Medulla oblongata (tissue), 1 donor: ENCODE data around the gene CCDC7.
"Not testable (repeated sequence)": the region's sequence is repeated elsewhere in the genome, so short reads cannot be mapped to it uniquely, and the experiment has no call there.

Experiments used
- DNase-seq: peaks from one replicate; pipeline ENCODE4 v3.0.0-alpha.2; 2015; ENCODE audit errors: extremely low spot score

CCDC7 gene

GRCh38 chr10:32562695-32563094, 116.8 kb downstream of the CCDC7 start:
- DNase-seq = not testable (repeated sequence)

- DNase-seq = no peak
Measured at GRCh38 chr10:32577448-32577847, 131.5 kb downstream of the CCDC7 start.

- DNase-seq = no peak
Measured at GRCh38 chr10:32582946-32583345, 137.0 kb downstream of the CCDC7 start.

- not testable (repeated sequence) for DNase-seq
Measured at GRCh38 chr10:32598022-32598421, 152.1 kb downstream of the CCDC7 start.

GRCh38 chr10:32600317-32600716, 154.4 kb downstream of the CCDC7 start:
- DNase-seq = no peak

DNA sequence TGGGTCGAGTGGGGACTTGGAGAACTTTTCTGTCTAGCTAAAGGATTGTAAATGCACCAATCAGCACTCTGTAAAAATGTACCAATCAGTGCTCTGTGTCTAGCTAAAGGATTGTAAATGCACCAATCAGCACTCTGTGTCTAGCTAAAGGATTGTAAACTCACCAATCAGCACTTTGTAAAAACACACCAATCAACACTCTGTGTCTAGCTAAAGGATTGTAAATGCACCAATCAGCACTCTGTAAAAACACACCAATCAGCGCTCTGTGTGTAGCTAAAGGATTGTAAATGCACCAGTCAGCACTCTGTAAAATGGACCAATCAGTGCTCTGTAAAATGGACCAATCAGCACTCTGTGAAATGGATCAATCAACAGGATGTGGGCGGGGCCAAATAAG, 155.6 kb downstream of the CCDC7 start:
- not testable (repeated sequence) for DNase-seq

DNA sequence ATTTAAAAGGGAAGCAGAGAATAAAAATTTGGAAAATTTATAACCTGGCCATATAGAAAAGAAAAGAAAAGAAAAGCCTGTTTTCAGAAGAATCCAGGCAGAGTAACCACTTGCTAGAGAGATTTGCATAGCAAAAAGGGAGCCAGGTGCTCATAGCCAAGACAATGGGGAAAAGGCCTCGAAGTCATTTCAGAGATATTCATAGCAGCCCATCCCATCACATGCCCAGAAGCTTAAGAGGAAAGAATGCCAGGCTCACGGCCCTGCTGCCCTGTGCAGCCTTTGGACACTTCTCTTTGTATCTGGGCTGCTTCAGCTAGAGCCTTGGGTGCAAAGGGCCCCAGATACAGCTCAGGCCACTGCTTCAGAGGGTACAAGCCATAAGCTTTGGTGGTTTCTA, 159.8 kb downstream of the CCDC7 start:
- DNase-seq = no peak

DNA sequence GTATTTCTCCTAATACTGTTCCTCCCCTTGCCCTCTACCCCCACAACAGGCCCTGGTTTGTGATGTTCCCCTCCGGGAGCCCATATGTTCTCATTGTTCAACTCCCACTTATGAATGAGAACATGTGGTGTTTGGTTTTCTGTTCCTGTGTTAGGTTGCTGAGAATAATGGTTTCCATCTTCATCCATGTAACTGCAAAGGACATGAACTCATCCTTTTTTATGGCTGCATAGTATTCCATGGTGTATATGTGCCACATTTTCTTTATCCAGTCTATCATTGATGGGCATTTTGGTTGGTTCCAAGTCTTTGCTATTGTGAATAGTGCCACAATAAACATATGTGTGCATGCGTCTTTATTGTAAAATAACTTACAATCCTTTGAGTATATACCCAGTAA, 164.6 kb downstream of the CCDC7 start:
- not testable (repeated sequence) for DNase-seq

DNA sequence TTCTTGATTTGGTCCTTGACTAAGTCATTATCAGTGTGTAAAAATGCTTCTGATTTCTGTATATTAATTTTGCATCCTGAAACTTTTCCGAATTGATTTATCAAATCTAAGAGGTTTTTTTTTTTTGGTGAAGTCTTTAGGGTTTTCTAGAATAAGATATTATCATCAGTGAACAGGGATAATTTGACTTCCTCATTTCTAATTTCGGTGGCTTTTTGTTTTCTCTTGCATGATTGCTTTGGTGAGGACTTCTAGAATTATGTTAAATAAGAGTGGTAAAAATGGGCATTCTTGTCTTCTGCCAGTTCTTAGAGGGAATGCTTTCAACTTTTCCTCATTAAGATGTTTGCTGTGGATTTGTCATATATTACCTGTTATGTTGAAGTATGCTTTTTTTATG, 170.5 kb downstream of the CCDC7 start:
- no peak for DNase-seq

DNA sequence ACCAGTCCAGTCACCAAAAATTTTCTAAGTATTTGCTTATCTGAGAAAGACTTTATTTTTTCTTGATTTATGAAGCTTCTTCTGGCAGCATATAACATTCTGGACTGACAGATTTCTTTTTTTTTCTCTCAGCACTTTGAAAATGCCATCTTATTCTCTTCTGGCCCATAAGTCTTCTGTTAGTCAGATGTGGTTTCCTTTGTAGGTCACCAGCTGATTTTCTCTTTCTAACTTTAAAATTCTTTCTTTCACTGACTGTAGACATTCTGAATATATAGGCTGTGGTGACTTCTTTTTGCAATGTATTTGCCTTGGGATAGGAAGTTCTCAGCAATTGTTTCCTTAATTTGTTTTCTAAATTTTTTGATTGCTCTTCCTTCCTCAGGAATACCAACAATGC, 172.5 kb downstream of the CCDC7 start:
- no peak for DNase-seq

DNA sequence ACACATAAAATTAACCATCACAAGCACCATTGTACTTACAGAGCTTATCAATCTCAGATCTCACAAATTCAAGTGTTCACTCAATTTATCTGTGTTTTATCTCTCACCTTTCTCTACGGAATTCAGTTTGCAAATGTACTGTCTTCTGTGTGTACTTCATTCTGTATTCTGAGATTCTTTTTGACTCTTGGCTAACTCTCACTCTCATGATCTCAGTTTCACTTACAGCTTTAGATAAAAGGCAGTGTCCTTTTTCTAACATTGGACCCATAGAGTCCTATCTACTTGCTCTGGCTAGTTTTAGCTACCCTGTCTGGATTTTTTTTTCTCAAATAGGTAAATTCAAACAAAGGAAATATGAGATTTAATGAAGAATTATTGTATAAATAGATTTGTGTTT, 176.0 kb downstream of the CCDC7 start:
- DNase-seq = no peak

DNA sequence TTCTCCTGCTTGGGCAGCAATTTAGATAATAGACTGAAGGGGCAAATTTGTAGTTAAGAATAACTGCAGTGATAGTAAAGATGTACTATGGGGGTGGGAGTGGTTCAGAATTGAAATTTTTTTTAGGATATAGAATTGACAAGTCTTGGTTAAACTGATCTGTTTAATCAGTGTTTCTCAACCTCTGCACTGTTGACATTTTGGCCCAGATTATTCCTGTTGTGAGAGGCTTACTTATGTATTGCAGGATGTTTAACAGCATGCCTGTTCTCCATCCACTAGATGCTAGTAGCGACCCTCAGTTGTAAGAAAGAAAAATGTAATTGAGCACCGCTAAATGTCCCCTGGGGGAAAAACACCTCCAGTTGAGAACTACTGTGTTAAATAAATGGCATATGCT, 176.5 kb downstream of the CCDC7 start:
- no peak for DNase-seq

GRCh38 chr10:32627183-32627582, 181.2 kb downstream of the CCDC7 start:
- DNase-seq = no peak

DNA sequence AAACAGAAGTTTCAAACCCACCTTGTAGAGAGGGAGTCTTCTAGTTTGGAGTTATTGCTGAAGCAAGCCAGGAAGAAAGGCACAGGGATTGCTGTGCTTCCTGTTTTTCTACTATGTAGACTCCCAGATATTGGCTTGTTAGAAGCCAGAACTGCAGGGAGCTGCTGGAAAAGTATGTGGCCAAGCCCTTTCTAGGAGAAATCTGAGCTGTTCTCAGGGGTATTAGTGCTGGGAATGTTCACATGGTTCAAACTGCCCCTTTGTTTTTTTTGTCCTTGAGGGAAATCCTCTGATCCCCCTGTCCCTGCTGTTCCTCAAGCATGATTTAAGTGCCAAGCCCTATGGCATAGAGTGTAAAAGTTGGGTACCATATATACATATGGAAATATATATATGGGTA, 184.0 kb downstream of the CCDC7 start:
- no peak for DNase-seq

GRCh38 chr10:32646535-32646934, 200.6 kb downstream of the CCDC7 start:
- no peak for DNase-seq

DNA sequence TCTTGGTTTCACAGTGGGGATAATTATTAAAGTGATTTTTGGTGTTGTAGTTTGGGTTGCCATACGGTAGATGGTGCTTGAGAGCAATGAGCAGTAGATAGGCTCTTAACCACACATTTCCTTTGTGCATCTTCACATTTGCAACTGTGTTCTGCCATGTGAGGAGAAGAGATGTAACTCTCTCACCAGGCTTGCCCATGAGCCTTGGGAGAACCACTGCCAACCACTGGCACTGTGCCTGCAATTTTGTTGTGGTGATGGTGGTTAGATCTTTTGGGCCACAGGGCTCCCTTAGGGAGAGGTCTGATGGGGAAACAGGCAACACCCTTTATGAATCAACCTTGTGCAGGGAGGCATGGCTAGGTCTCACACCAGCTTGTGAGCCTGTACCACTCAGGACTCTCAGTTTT, 204.3 kb downstream of the CCDC7 start:
- DNase-seq = no peak

- not testable (repeated sequence) for DNase-seq
Measured at GRCh38 chr10:32657430-32657829, 211.5 kb downstream of the CCDC7 start.

DNA sequence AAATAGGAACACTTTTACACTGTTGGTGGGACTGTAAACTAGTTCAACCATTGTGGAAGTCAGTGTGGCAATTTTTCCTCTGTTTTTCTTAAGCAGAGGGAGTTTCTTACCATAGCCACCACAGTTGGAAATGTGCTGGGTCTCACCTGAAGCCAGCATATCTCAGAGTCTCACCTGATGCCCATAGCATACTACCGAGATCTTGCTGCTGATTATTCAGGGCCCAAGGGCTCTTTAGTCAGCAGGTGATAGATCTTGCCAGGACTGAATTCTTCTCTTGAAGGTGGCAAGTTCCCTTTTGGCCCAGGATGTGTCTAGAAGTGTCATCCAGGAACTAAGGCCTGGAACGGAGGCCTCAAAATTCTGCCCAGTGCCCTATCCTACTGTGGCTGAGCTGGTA, 215.4 kb downstream of the CCDC7 start:
- DNase-seq = no peak

- DNase-seq = no peak
Measured at GRCh38 chr10:32680803-32681557, 235.0 kb downstream of the CCDC7 start.

DNA sequence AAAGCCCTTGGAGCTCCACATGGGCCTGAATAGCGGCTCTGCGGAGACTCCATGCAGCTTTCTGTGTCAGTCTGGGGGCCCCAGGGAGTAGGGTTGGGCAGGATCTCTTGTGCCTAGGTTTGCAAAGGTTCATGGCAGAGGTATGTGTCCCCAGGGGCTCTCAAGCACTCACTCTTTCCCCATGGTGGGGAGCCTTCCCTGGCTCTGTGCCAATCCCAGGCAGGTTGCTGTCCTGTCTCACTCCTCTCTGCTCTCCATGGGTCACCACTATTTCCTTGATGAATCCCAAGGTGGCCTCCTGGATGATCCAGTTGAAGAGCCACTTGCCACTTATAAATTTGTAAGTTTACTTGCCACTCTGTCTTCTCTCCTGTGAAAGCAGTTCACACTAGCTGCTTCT, 238.4 kb downstream of the CCDC7 start:
- DNase-seq = no peak

DNA sequence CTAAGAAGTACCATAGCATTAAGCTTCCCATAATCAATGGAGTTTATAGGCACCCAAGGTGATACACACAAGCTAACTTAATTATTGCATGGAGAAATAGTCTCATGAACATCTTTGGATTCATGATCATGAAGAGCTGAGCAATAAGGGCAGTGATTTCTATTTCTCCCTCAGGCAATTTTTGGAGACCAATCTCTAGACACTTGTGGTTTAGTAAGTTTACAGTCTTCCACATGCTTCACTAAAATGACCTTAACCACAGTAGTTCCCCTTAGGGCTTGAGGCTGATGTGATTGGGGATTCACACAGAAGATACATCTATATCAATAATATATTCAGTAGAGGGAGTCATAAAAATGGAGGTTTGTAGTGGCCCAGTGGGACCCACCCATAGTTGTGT, 241.2 kb downstream of the CCDC7 start:
- DNase-seq = no peak

DNA sequence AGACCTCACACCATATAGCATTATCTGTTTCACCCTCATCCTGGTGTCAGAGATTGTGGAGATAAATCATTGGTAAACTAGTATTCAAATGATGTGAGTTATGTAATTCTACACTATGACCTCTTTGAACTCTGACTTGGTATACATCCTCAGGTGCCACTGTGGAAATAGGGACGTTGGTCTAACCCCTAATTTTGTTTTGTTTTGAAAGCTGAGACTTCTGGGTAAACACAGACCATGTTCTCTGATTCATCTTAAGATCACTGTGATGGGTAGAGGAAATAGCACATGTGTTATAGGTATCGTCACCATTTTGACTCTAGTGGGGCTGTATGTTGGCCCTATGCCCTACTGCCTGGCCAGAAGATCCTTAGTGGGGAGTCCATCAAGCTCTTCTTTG, 241.6 kb downstream of the CCDC7 start:
- no peak for DNase-seq

- peak; percentile 43 for DNase-seq
Measured at GRCh38 chr10:32692174-32692573, 246.2 kb downstream of the CCDC7 start.

GRCh38 chr10:32693441-32693979, 247.6 kb downstream of the CCDC7 start:
- DNase-seq = no peak
